Activated CD8-positive, alpha-beta memory T cell treated with anti-CD3 and anti-CD28 coated beads for 24 hours (primary cell): ENCODE results near the gene E2F1.
A peak's percentile ranks its signal among the peaks of the same experiment; 100 is the strongest.

Experiments used
- DNase-seq: peaks from one replicate; pipeline ENCODE4 v3.0.0-alpha.2; 2020

Gene E2F1, protein sequence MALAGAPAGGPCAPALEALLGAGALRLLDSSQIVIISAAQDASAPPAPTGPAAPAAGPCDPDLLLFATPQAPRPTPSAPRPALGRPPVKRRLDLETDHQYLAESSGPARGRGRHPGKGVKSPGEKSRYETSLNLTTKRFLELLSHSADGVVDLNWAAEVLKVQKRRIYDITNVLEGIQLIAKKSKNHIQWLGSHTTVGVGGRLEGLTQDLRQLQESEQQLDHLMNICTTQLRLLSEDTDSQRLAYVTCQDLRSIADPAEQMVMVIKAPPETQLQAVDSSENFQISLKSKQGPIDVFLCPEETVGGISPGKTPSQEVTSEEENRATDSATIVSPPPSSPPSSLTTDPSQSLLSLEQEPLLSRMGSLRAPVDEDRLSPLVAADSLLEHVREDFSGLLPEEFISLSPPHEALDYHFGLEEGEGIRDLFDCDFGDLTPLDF

DNA sequence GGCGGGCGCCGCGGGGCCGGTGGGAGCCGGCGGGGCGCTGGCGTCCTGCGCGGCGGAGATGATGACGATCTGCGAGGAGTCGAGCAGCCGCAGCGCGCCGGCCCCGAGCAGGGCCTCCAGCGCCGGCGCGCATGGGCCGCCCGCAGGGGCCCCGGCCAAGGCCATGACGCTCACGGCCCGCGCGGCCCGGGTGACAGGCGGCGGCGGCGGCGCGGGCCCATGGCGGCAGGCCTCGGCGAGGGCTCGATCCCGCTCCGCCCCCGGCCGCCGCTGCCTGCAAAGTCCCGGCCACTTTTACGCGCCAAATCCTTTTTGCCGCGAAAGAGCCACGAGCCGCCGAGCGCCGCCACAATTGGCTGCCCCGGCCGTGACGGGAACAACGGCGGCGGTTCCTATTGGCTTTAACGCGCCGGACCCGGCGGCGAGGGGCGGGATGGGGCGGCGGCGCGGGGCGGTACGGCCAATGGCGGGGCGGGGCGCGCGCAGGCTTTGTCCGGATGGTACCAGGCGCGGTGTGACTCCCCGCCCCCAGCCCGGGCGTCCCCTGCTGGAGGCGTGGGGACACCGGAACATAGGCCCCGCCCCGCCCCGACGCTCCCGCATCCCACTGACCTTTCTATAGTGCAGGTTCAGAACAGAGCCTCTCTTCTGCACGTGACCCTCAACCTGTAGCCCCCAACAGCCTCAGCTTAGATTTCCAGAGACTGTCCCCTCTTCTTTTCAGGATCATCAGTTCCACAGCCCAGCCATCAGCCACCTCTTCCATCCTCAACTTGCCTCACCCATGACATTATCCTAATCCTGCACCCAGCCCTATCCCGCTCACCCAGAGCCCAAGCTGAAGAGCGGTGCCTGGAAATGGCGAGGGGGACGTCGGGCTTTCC lies at the start of gene E2F1:
TSS of gene E2F1 (minus strand) at position 286 of the 884 bp plus-strand sequence. CDS start at position 165, 121 bp downstream.
- DNase-seq = peak; percentile 98

DNA sequence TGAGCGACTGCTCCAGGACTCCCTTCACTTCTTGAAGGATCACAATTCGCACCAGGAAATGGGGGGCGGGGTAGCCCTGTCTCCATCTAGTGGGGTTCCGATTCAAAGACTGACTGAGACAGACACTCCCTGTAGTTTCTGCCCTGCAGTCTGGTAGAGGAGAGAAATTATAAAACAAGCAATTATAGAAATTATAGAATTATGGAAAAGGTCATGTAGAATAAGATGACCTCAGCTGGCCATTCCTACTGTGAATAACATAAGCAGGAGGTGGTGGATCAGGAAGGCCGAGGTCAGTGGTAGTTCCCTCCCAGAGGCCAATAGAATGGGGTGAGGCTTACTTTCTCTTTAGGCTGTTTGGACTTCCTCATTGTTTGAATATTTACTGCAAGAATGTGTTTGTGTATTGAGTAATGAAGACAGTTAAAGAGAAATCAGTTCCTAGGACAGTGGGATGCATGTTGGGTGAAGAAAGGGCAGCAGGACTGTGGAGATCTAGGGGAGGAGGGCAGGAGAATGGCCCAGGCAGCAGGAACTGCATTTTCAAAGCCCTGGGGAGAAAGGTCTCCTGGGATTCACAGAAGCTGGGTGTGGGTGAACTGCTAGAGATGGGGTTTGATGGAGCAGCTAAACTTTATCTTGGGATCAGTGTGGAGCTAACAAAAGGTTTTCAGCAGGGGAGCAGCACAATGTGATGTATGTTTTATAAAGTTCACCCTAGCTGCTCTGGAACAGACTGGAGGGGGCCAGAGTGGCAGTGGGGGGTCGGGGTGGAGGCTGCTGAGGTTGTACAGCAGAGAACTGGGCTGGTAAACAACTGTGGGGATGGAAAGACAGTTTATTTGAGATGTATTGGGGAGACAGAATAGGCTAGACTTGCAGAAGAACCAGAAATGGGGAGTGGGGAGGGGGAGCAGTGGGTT lies 47.7 kb upstream of the E2F1 start:
- DNase-seq = no peak

DNA sequence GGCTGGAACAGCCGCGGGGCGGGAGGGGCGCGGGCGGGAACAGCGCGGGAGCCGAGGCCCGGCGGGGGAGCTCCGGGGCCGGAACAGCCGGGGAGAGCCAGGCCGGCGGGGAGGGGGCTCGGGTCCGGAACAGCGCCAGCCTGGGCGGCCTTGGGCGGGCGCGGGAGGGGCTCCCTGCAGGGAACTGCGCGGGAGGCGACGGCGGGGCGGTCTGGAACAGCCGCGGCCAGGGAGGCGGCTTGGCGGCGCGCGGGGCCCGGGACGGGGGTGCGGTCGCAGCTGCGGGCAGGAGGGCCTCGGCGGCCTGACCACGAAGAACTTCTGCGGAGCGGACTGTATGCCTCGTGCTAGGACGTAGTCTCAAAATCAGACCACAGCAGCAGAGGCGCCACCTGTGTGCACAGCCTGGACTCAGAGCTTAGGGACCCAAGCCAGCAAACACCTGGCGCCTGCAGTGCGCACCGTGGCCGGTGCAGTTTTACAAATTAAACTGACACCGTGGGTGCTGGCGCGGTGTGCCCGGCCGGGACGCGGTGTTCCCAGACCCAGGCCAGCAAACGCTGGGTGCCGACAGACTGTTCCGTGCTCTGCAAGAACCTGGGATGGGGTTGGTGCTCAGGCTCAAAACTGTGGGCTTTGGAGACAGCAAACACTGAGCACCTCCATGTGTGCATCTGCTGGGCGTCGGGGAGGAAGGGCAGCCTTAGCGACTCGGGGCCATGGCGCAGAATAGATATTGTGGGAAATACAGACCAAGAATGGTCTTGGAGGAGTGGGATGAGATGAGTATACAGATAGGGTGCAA lies 46.2 kb upstream of the E2F1 start:
- peak; percentile 93 for DNase-seq

DNA sequence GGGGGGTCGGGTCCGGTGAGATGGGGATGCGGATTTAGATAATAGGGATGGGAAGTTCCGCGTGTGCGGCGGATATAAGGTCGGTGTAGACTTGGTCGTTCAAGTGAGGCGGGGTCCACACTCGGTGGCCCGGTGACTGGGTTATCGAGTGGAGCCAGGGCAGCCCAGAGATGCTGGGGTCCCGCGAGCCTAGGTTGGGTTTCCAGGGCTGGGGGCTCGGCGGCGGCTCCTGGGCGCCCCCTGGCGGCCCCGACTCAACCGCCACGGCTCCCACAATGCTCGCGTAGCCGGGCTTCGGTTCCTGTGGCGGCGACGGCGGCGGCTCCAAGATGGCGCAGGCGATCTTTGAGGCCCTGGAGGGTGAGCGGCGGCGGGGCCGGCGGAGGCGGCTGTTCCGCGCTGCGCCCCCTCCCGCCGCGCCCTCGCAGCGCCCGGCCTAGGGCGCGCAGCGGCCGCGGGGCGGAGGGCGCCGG lies 45.5 kb upstream of the E2F1 start, which contains the start of gene ZNF341:
TSS of gene ZNF341 (plus strand) at position 304 of the 473 bp plus-strand sequence. CDS start at position 330, 26 bp downstream.
- DNase-seq = peak; percentile 94

DNA sequence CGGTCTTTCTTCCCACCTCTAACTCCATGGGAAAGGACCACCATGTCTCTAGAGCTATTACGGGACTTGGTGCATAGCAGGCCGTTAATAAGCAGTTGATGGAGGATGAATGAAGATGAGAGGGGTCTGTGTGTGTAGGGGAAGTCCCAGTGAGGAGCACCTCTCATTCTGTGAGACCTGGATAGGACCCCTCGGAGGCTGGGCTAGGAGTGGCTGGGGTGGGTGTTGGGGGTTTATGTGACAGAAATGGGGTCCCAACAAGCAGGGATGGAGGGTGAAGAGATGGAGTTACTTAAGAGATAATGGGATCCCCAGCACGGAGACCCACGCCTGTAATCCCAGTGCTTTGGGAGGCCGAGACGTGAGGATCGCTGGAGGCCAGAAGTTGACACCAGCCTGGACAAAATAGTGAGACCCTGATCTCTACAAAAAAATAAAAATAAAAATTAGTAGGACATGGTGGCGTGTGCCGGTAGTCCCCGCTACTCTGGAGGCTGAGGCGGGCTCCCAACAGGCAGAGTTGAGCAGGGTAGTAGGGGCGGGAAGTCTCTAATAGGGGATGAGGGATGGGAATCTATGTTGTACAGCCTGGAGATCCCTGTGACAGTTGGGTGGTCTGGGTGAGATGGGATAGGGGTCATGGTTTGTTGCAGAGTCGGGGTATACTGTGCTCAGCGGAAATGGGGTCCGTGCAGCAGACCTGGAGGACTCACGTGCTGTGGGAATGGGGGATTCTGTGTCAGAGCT lies 44.9 kb upstream of the E2F1 start:
- no peak for DNase-seq

DNA sequence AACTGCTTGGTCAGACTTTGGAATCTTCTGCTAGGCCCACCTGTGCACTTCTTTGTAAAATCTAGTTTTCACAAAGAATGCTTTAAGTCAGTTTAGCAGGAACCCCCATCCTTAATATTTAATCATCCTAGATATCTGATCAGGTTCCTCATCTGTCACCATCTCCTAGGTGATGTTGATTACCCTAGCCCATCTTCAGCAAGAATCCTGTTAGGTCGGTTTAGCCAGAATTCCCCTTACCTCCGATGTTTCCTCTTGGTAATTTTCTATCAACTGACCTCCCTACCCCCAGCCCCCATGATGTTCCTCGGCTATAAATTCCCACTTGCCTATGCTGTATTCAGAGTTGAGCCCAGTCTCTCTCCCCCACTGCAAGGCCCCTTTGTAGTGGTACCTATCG lies 42.9 kb upstream of the E2F1 start:
- DNase-seq = no peak

DNA sequence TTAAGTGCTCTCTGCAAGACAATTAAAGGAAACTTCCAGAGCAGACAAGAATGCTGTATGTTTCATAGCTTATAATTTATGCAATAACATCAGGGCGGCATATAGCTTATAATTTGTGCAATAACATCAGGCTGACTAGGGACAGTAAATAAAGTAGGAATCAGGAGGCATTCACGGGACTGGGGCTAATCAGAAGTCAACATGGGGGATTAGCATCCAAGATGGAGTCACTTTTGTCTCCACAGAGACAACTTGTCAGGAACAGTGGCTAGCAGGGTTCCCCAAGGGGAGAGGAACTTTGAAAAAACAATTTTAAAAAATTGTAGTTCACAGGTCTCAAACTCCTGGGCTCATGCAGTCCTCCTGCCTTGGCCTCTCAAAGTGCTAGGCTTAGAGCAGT lies 42.3 kb upstream of the E2F1 start:
- DNase-seq = no peak

DNA sequence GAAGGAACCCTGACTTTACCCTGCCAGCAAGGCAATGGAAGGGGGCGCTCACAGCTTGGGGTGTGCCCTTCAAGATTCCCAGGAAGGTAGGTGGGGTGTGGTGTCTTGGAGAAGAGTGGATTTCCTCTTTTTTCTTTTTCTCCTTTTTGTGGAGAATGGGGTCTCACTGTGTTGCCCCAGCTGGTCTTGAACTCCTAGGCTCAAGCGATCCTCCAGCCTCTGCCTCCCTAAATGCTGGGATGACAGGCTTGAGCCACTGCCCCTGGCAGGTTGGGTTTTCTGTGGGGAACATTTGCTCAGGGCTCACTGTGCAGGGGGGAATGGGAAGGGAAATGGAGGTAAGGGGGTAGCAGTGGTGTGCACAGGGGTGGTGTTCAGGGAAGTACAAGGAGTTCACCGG lies 41.6 kb upstream of the E2F1 start:
- no peak for DNase-seq

DNA sequence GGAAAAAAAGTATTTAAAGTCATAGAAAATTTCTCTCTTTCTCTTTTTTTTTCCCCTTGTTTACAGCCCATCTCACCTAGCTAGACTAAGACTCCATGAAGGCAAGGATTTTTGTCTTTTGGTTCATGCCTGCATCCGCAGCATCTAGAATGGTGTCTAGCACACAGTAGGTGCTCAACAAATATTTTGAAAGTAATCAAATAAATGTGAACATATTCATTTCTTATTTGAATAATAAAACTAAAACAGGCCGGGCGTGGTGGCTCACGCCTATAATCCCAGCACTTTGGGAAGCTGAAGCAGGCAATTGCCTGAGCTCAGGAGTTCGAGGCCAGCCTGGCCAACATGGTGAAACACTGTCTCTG lies 40.9 kb upstream of the E2F1 start:
- no peak for DNase-seq

DNA sequence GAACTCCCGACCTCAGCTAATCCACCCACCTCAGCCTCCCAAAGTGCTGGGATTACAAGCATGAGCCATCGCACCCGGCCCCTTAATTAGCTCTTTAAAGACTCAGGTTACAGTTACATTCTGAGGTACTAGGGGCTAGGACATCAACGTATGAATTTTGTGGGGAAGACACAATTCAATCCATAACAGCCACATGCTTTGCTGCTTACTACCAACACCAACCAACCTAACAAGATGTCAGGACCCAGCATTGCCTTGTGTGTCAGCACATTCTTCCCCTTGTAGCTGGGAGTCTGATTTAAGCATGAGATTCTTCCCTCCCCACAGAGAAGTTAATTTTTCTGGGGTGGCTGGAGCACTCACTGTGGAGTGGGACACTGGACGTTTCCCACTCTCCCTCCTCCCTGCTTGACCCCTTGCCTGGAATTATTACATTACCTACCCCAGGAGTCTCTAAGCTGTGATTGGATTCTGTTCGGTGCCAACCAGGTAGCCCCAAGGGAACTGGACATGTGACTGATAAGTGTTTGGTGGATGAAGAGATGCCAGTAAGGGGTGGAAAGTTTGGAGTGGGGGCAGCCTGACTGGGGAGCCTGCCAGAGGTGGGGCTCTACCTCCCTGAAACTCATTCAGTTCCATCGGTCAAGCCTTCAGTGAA lies 39.6 kb upstream of the E2F1 start:
- no peak for DNase-seq

DNA sequence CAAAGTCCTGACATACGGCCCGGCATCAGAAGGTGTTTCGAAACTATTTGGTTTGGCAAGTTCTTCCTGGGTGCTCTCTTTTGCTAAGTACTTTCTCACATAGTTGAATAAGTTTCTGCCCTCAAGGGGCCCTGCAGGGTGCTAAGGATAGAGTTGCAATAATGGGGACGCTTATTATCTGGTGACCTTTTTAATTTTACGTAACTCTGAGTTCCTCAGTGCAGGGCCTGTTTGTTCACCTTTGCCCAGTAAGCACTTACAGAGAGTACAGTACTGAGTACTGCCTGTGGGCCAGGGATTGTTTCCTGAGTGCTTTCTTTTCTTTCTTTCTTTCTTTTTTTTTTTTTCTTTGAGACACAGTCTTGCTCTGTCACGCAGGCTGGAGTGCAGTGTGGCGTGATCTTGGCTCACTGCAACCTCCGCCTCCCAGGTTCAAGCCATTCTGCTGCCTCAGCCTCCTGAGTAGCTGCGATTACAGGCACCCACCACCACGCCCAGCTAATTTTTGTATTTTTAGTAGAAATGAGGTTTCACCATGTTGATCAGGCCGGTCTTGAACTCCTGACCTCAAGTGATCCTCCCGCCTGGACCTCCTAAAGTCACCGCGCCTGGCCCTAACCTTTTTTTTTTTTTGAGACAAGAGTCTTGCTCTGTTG lies 38.4 kb upstream of the E2F1 start:
- no peak for DNase-seq

DNA sequence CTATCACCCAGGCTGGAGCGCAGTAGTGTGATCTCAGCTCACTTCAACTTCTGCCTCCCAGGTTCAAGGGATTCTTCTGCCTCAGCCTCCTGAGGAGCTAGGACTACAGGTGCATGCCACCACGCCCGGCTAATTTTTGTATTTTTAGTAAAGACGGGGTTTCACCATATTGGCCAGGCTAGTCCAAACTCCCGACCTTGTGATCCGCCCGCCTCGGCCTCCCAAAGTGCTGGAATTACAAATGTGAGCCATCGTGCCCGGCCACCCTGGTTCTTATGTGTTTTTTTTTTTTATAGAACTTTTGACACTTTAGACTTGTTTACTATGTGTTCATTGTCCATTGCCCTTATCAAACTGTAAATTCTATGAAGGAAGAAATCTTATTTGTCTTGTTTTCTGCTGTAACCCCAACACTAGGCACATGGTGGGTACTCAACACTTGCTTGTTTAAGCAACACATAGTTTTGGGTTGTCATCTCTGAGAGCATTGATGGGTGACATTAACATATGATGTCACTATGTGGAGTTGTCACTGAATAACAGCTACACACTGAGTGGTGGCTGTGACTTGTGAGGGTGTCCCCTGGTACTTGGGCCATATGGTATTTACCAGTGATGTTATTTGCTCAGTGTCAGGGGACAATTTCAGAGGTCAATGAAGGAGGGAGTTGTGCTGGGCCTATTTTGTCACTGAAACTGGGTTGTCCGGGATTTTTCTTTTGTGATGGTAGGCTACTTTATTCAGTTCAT lies 35.4 kb upstream of the E2F1 start:
- no peak for DNase-seq

DNA sequence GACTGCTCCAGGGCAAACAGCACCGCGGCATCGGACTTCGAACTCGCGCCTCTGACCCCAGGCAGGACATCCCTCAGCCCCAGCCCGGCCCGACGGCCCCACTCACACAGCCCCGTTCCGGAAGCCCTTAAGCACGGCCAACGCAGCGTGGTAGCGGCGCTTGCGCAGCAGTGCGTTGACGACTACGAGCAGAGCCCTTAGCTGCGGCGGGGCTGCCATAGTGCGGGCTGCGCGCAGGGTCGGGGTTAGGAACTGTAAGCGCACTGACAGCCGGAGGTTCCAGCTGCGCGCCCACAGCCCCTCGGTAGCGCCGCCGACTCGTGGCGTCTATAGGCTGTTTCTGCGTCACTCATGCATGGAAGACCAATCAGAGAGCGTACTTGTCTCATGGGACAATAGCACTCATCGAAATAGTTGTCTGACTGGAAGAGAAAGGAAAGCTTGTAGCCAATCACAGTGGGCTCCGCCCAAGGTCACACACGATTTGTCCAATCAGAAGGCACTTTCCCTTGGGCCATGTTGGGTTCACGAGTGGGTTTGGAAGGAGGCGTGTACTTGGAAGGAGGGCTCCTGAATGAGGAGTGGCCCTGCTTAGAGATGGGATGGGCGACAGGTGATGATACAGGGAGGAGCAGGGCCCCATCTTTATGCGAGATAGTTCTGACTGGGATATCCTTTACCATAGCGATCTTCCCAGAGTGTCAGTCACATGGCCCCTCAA lies 34.0 kb upstream of the E2F1 start, which contains the start of gene PXMP4:
TSS of gene PXMP4 (minus strand) at position 322 of the 721 bp plus-strand sequence. CDS start at position 219, 103 bp downstream.
- peak; percentile 89 for DNase-seq

DNA sequence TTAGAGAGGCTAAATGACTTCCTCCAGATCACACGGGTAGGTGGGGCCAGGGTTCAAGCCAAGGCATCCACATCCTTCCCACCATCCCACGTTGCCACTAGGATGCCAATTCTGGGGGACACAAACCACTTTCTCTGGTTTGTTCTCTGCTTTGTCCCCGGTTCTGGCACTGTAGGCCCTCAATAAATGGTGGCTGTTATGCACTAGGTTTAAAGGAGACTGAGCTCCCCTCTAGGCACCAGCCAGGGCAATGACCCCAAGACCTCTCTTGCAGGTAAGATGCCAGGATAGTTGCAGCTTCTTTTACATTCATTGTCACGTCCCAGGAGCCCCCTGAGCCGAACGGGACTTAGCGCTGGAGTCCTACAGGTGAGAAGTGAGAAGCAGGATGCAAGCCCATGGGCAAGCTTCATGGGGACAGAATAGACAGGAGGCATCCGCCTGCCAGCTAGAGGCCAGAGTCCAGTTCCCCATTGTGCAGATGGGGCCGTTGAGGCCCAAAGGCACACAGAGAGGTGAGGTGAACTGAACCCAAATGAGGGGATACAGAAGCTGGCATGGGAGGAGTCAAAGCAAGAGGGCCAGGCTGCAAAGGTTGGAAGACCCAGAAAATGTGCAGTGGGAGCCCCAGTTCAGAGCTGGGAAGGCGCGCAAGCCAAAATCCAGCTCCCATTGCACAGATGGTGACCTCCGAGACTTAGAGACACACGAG lies 33.2 kb upstream of the E2F1 start:
- no peak for DNase-seq

DNA sequence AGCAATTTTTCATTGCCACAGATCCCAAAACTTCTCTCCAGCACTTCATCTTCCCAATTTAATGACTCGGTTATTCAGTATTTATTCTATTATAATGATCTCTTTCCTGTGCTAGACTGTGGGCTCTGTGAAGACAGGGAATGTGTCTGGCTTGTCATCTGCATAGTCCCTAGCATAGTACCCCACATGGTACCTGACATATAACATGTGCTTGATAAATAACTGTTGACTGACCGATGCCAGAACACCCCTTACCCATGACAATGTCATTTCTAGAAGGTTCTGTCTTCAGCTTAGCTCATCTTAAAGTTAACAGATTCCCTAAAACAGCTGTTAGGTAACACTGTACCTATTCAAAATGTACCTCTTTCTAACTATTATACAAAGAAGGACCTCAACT lies 30.3 kb upstream of the E2F1 start:
- no peak for DNase-seq

DNA sequence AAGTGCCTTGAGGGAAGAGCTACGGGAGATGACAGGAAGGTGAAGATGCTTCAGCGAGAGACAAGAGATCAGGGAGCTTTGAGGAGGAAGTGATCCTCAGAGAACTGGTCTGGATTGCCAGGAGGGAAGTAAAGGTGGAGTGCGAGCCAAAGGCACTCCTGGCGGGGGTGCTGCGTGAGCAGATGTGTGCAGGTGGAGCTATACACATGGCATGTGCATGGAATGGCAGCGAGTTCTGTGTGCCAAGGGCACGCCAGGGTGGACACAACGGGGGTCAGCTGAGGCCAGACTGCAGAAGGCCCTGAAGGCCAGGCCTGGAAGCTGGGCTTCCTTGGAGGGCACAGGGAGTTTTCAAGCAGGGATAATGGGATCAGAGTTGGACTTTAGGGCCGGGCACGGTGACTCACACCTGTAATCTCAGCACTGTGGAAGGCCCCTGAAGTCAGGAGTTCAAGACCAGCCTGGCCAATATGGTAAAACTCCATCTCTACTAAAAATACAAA lies 27.7 kb upstream of the E2F1 start:
- no peak for DNase-seq

DNA sequence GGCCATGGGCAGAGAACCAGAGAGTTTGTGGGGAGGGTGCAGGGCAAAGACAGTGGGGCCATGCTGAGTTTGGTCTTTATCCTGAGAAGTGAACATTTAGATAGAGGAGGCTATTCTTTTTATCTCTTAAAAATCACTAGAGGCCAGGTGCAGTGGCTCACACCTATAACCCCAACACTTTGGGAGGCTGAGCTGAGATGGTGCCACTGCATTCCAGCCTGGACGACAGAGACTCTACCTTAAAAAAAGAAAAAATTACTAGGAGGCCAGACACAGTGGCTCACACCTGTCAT lies 25.2 kb upstream of the E2F1 start:
- DNase-seq = no peak
